HEK293 (cell line): ENCODE data around the gene CEBPG.
A peak's percentile ranks its signal among the peaks of the same experiment; 100 is the strongest.

Experiments
- CTCF ChIA-PET: fragments of 350-600 bp; formaldehyde crosslinking; extraction: SDS; loops from one replicate; lab custom pipeline; 2021; ENCODE audit warnings: antibody characterized with exemption; lab: Yijun Ruan, JAX
- POLR2A ChIA-PET: fragments of 300-600 bp; formaldehyde crosslinking; extraction: SDS; loops from one replicate; lab custom pipeline; 2020; ENCODE audit warnings: antibody characterized with exemption, inconsistent platforms; lab: Yijun Ruan, JAX
- H3K27ac ChIP-seq: fragments of 200-500 bp; sonication (Bioruptor generic); 2 replicates; pipeline ENCODE4 v1.5.1; 2014; ENCODE audit warnings: low read depth, low read length, control low read depth, inconsistent platforms; ENCODE audit errors: extremely low read depth
- H3K36me3 ChIP-seq, 2 experiments: fragments of 200-500 bp in 1 of 2; sonication (Bioruptor generic) in 1 of 2; 1 replicate in 1 of 2; 2 replicates in 1 of 2; pipeline ENCODE4 v1.5.1; 2014 to 2017; ENCODE audit warnings: inconsistent platforms in 2 of 2, low read length in 2 of 2; ENCODE audit not compliant: control insufficient read depth in 2 of 2, insufficient read depth in 1 of 2
- H3K4me1 ChIP-seq: fragments of 200-500 bp; sonication (Bioruptor generic); 2 replicates; pipeline ENCODE4 v1.5.1; 2014; ENCODE audit warnings: mild to moderate bottlenecking, low read length, inconsistent platforms; ENCODE audit not compliant: control insufficient read depth, insufficient read depth
- H3K4me3 ChIP-seq: 2 replicates; pipeline ENCODE4 v1.5.1; 2011; ENCODE audit warnings: low read depth, mild to moderate bottlenecking, control low read depth, low read length, moderate library complexity
- H3K9me3 ChIP-seq: fragments of 200-500 bp; sonication (Bioruptor generic); 2 replicates; pipeline ENCODE4 v1.5.1; 2014; ENCODE audit warnings: low read depth, low read length, inconsistent platforms; ENCODE audit not compliant: control insufficient read depth, insufficient read depth
- AEBP2 ChIP-seq: fragments of 450-650 bp; formaldehyde crosslinking; IDR thresholded peaks from 2 replicates; pipeline ENCODE4 v1.5.1; 2016; ENCODE audit warnings: missing biosample characterization, missing genetic modification characterization, borderline replicate concordance
- CTCF ChIP-seq: fragments of 450-650 bp; formaldehyde crosslinking; IDR thresholded peaks from 2 replicates; pipeline ENCODE4 v1.5.1; 2016; ENCODE audit warnings: missing biosample characterization, missing genetic modification characterization
- ELK4 ChIP-seq: IDR thresholded peaks from 2 replicates; pipeline ENCODE4 v1.6.1; 2011; ENCODE audit warnings: mild to moderate bottlenecking, low read depth, low read length, borderline replicate concordance
- ZBTB20 ChIP-seq: fragments of 450-650 bp; formaldehyde crosslinking; IDR thresholded peaks from 2 replicates; pipeline ENCODE4 v1.5.1; 2016; ENCODE audit warnings: missing biosample characterization, missing genetic modification characterization
- ZBTB44 ChIP-seq: fragments of 450-650 bp; IDR thresholded peaks from 2 replicates; pipeline ENCODE4 v1.5.1; 2018; ENCODE audit warnings: missing biosample characterization, mild to moderate bottlenecking, missing genetic modification characterization
- ZBTB8A ChIP-seq: fragments of 450-650 bp; formaldehyde crosslinking; IDR thresholded peaks from 2 replicates; pipeline ENCODE4 v1.5.1; 2016; ENCODE audit warnings: missing biosample characterization, missing genetic modification characterization
- ZNF202 ChIP-seq: fragments of 450-650 bp; formaldehyde crosslinking; IDR thresholded peaks from 2 replicates; pipeline ENCODE4 v1.5.1; 2016; ENCODE audit warnings: missing biosample characterization, missing genetic modification characterization, borderline replicate concordance
- ZNF214 ChIP-seq: fragments of 450-650 bp; formaldehyde crosslinking; IDR thresholded peaks from 2 replicates; pipeline ENCODE4 v1.5.1; 2017; ENCODE audit warnings: missing biosample characterization, mild to moderate bottlenecking, missing genetic modification characterization, borderline replicate concordance
- ZNF223 ChIP-seq: fragments of 450-650 bp; formaldehyde crosslinking; IDR thresholded peaks from 2 replicates; pipeline ENCODE4 v1.5.1; 2016; ENCODE audit warnings: missing biosample characterization, missing genetic modification characterization
- ZNF280C ChIP-seq: fragments of 450-650 bp; formaldehyde crosslinking; IDR thresholded peaks from 2 replicates; pipeline ENCODE4 v1.5.1; 2016; ENCODE audit warnings: missing biosample characterization, missing genetic modification characterization
- ZNF311 ChIP-seq: fragments of 450-650 bp; formaldehyde crosslinking; IDR thresholded peaks from 2 replicates; pipeline ENCODE4 v1.5.1; 2017; ENCODE audit warnings: missing biosample characterization, missing genetic modification characterization, borderline replicate concordance
- ZNF529 ChIP-seq: fragments of 450-650 bp; formaldehyde crosslinking; IDR thresholded peaks from 2 replicates; pipeline ENCODE4 v1.5.1; 2017; ENCODE audit warnings: missing genetic modification characterization, missing biosample characterization; ENCODE audit not compliant: insufficient replicate concordance
- ZNF639 ChIP-seq: fragments of 450-650 bp; formaldehyde crosslinking; IDR thresholded peaks from 2 replicates; pipeline ENCODE4 v1.5.1; 2016; ENCODE audit warnings: missing biosample characterization, missing genetic modification characterization
- ZNF677 ChIP-seq: fragments of 450-650 bp; IDR thresholded peaks from 2 replicates; pipeline ENCODE4 v1.5.0; 2018; ENCODE audit warnings: missing biosample characterization, mild to moderate bottlenecking, missing genetic modification characterization, moderate library complexity
- ZNF792 ChIP-seq: fragments of 450-650 bp; formaldehyde crosslinking; IDR thresholded peaks from 2 replicates; pipeline ENCODE4 v1.5.1; 2016; ENCODE audit warnings: missing biosample characterization, missing genetic modification characterization

The CEBPG gene

GRCh38 chr19:33397536-33398360 lies 24.2 kb downstream of the CEBPG start (continued):
- TF ChIP-seq AEBP2 (no peak), ZNF677 (tag by site-specific recombination) (no peak), ZBTB8A (peak; percentile 76; the same call in 1 of the 2 replicates)

GRCh38 chr19:33398361-33399060 lies 25.0 kb downstream of the CEBPG start:
- no peaks in the 10 kb centered on the region for H3K4me1 ChIP-seq
- ChIA-PET POLR2A (interaction anchor here (0.8 to 2.7 kb wide), 4 partner anchors 10 to 124 kb away, joined by 3 to 17 read pairs (median 3); partner anchors contain the start of genes CEBPG and PEPD), CTCF (interaction anchor here (0.6 to 5.3 kb wide), 30 partner anchors 9 to 1312 kb away, joined by 3 to 41 read pairs (median 4); partner anchors contain the start of gene CEBPG)
- no peak overlapping the region for H3K4me3 ChIP-seq
- no peak overlapping the region for H3K27ac ChIP-seq
- no peaks in the 10 kb centered on the region for H3K9me3 ChIP-seq
- no peaks in the 10 kb centered on the region for H3K36me3 ChIP-seq
- TF ChIP-seq ZNF214 (tag by site-specific recombination), result no peak
- TF ChIP-seq ZBTB44 (tag by site-specific recombination), result no peak
- TF ChIP-seq ZNF280C (tag by site-specific recombination), result no peak
- TF ChIP-seq ZNF529 (tag by site-specific recombination), result no peak
- peak; percentile 65; the same call in 1 of the 2 replicates for TF ChIP-seq ZNF223 (tag by site-specific recombination)
- no peak for TF ChIP-seq ZNF792
- no peak for TF ChIP-seq ZNF202 (tag by site-specific recombination)
- 0 out of 2 replicates have a peak, but pooled peaks have one; percentile 44 for TF ChIP-seq ZNF311 (tag by site-specific recombination)
- TF ChIP-seq ZBTB20 (tag by site-specific recombination), result 0 out of 2 replicates have a peak, but pooled peaks have one; percentile 6

GRCh38 chr19:33399081-33399744 lies 25.7 kb downstream of the CEBPG start:
- POLR2A ChIA-PET, result interaction anchor here (0.6 to 2.7 kb wide), 3 partner anchors 25 to 160 kb away, joined by 3 to 17 read pairs (median 3); partner anchors contain the start of genes CEBPG and PEPD

More at GRCh38 chr19:33399081-33399744, 25.7 kb downstream of the CEBPG start:
- CTCF ChIA-PET, result interaction anchor here (0.6 to 5.3 kb wide), 15 partner anchors 8 to 379 kb away, joined by 3 to 41 read pairs (median 8); no protein-coding TSS in a partner anchor
- H3K4me1 ChIP-seq, result no peaks in the 10 kb centered on the region
- no peak overlapping the region for H3K4me3 ChIP-seq
- H3K9me3 ChIP-seq, result no peaks in the 10 kb centered on the region
- H3K36me3 ChIP-seq, result no peaks in the 10 kb centered on the region
- H3K27ac ChIP-seq, result no peak overlapping the region
- no peak for TF ChIP-seq ZNF639 (tag by site-specific recombination)
- no peak for TF ChIP-seq ELK4
- TF ChIP-seq CTCF, result no peak
